ENCODE data around the gene TBX4.
"Not testable (repeated sequence)": the region's sequence is repeated elsewhere in the genome, so short reads cannot be mapped to it uniquely, and the experiment has no call there.

Gene TBX4

GRCh38 chr17:61431594-61432311 is 20.5 kb upstream of the TBX4 start:
- no peak for DNase-seq

GRCh38 chr17:61436273-61436672 is 15.9 kb upstream of the TBX4 start:
- no peak for DNase-seq

DNA sequence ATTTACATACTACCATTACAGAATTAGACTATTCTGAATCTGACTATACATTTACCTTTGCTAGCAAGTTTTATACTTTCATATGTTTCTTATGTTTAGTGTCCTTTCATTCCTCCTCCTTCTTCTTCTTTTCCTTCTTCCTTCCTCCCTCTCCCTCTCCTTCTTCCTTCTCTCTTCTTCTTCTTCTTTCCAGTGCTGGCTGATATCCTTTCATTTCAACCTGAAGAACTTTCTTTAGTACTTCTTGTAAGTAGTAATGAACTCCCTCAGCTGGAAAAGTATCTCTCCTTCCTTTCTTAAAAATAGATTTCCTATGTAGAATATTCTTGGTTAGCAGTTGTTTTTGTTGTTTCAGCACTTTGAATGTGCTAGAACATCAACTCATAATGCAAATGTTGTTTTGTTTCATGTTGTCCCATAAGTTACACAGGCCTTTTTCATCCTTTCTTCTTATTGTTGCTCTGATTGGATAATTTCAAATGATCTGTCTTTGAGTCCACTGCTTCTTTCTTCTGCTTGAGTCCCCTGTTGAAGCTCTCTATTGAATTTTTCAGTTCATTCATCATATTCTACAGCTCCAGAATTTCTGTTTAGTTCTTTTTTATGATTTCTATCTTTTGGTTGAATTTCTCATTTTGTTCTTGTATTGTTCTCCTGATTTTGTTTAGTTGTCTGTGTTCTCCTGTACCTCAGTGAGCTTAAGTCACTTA is 15.1 kb upstream of the TBX4 start:
- DNase-seq: no peak

GRCh38 chr17:61440697-61441096 is 11.5 kb upstream of the TBX4 start:
- DNase-seq: no peak

- DNase-seq: not testable (repeated sequence)
These were observed 10.7 kb upstream of the TBX4 start for GRCh38 chr17:61441507-61441906.

DNA sequence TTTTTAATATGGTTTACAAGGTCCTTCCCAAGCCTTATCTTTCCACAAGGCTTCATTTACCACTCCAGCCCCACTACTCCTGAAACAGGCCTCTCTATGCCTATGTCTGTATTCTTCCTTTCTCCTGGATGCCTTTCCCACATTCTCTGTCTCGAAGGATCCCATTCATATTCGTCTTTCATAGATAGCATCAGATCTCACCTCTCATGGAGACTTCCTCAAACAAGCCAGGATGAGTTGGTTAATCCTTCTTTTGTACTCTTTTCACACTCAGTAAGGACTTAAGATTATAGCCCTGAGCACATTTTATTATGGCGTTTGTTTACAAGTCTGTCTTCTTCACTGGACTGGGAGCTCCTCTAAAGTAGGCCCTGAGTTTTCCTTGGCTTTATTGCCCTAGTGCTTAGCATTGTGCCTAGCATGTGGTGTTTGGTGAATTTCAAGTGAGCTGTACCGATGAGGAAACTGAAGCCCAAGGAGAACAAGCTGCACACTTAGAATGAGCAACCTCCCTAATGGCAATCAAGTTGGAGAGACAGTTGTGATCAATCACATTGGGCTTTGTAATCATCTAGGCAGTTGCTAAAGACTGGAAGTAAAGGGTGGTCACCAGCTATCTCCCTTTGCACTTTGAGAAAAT is 10.0 kb upstream of the TBX4 start:
- no peak for DNase-seq

- no peak for DNase-seq
These were observed 9.2 kb upstream of the TBX4 start for GRCh38 chr17:61442878-61443474.

- no peak for DNase-seq
These were observed 8.7 kb upstream of the TBX4 start for GRCh38 chr17:61443475-61443882.

DNA sequence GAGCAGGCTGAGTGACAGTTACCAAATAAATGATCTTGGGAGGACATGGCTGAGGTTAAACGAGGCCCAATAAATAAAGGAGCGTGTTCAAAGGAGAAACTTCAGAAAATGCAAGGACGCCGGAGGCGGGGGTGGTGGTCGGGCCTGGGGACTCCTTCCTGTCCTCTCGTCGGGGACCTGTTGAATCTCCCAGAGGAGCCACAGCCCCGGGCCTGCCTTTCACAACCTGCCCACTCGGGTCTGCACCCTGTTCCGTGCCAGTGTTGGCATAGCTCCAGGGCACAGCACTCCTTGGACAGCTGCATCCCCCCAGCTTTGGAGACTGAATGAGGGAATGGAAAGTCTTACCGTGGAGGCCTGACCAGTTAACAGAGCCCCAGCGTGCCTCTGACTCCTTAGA is 8.1 kb upstream of the TBX4 start:
- no peak for DNase-seq

GRCh38 chr17:61444831-61445230 is 7.4 kb upstream of the TBX4 start:
- DNase-seq: no peak

GRCh38 chr17:61447358-61447757 is 4.9 kb upstream of the TBX4 start:
- no peak for DNase-seq

- no peak for DNase-seq
These were observed 4.2 kb upstream of the TBX4 start for GRCh38 chr17:61448042-61448441.

GRCh38 chr17:61449140-61449539 is 3.1 kb upstream of the TBX4 start:
- not testable (repeated sequence) for DNase-seq

GRCh38 chr17:61449707-61450640 is 2.2 kb upstream of the TBX4 start:
- DNase-seq: no peak

- no peak for DNase-seq
These were observed 1.3 kb upstream of the TBX4 start for GRCh38 chr17:61450641-61451537.

DNA sequence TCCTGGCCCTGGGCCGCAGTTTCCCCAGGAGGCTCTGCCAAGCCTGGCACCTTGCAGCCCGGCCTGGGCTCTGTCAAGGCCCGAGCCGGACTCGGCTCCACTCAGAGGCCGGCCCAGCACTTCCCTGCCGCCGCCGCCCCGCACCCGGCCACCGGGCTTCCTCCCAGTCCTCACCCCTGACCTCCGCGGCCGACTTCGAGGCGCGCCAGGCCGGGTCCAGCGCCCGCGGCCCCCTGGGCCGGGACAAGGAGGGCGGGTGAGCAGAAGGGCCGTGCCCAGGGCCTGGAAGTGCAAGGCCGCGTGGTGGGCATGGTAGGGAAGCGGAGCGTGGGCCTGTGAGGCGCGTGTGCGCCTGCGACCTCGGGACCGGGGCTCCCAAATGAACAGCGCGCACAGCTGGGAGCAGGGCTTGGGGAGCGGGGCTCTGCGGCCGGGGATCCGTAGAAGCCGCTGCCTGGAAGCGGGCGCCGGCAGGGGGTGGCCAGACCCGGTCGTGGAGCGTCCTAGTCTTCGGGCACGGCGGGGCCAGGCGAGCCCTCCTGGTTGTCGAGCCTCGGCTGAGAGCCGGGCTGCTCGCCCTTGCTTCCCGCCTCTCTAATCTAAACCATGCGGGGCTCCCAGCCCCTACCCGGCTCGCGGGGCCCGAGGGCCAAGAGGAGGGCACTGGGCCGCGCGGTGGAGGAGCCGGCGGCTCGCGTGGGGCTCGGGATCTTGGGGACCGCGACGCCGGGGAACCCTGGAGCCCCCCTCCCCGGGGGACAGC is 503 bp upstream of the TBX4 start:
- peak; percentile 18 for DNase-seq

GRCh38 chr17:61453566-61454380 is 1.6 kb downstream of the TBX4 start:
- DNase-seq: no peak

GRCh38 chr17:61454381-61455323 is 2.4 kb downstream of the TBX4 start:
- peak; percentile 18 for DNase-seq
